Right kidney (tissue), 1 donor: ENCODE results near the gene LAMB2.

Source experiments
- DNase-seq: peaks from one replicate; pipeline ENCODE4 v3.0.0-alpha.2; 2016

The LAMB2 gene

DNA sequence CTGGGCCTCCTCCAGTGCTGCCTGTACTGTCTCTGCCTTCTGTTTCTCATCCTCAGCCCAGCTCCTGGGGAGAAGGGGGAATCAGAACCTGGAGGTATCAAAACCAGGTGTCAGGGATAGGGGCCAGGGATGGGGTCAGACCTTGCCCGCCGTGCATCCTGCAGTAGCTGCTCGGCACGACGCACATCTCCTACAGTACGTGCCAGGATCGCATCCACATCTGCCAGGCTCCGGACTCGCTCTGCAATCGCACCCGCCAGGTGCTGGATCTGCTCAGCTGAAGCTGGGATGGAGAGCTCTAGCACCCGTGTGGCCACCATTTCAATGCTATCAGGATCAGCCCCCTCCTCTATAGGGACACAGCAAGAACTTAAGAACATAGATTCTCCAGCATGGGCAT is 10.8 kb downstream of the LAMB2 start:
- DNase-seq: no peak

DNA sequence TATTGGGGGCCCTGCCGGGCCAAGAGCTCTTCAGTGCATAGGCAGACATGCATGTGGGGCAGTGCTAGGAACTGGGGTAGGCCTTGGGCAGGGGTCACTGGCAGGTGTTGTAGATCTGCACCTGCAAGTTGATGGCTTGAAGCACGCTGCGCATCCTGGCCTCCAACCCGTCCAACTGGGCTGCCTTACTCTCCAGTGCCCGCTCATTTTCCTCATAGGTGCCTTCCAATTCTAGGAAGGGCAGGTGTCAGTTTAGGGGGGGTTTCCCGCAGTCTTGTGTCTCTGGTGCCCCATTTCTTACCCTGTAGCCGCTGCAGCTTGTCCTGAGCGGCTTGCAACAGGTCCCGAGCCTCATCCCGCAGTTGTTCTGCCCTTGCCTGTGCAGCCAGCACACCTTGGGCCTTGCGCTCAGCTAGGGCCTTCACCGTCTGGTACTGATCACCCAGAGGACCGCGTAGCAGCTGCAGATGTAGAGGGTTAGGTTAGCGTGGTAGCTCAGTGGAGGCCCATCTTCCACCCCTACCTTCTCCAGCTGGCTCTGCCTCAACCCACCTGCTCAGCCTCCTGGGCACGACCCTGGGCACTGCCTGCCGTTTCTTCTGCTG is 11.6 kb downstream of the LAMB2 start:
- DNase-seq: no peak

DNA sequence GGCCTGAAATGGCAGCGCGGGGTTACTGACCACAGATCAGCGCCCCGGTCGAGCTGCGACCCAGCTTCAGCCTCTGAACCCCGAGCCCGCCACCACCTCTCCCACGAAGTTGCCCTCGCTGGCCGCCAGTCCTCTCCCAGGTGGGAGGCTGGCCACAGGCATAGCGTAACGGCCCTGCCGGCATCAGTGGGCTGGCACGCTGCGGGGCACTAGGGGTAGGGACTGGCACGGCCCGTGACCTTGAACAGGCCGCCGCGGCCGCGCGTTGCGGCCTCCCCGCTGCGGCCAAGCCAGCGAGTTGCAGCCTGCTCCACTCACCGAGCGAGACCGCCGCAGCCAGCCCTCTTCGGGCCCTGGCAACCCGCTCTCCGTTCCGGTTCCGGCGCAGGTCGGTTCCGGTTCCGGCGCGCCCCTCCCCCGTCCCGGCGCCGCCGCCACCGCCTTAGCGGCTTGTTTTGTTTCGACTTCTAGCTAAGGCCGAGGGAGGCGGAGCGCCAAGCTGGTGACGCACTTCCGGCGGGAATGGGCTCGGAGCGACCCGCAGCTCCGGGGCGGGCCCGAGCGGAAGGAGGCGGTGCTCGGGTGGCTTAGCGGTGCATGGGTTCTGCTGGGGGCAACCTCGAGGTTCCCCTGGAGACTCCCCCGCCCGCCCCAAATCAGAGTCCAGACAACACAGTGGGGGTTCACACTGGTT is 12.3 kb downstream of the LAMB2 start, which contains the start of gene USP19:
TSS of gene USP19 (minus strand) at position 386 of the 694 bp plus-strand sequence. CDS start 1,678 bp downstream, outside the sequence.
- peak; percentile 91 for DNase-seq

DNA sequence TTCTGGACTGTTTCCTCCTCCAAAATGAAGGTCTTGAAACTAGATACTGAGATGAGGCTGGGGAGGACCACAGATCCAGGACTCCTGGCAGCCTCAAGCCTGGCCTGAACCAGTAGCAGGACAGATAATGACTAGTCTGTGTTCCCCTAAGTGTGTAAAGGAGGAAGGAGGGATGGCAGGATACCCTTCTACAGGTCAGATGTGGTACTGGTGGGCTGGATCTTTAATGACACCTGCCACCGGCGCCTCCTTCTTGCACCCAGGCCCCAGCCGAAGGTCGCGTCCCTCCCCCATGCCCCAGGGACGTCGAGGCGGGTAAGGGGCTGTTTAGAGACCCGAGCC is 12.8 kb downstream of the LAMB2 start:
- DNase-seq: no peak

DNA sequence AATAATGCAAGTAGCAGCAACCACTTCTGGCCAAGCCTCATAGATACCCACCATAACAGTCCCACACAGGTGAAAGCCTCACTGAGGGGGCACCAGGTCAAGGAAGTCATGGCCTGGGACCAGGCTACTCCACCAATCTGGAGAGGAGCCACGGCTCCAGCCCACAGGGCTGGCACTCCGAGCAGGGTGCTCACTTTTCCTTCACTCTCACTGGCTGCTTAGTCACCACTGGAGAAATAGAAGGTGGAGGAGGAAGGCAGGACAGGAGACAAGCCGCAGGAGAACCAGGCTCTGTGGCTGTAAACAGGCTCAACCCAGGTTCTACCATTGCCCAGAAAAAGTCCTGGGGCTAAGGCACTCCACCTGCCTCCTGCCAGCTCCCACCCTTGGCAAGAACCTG is 13.4 kb downstream of the LAMB2 start:
- DNase-seq: no peak

DNA sequence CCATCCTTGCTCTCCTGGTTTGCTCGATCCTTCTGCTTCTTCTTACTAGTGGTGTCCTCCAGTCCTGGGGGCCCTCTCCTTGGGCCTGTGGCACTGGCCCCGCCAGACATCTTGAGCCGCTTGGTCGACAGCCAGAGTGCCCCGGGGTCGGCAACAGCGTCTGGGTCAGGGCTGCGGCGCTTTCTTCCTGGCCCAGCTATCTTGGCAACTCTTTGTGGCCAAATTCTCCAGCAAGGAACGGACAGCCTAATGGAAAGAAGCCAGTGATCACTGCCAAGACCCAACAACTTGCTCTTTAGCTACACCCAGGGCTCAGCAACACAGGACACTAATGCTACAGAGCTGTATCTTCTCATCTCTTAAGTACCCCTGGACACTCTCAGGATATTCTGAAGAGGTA is 13.8 kb downstream of the LAMB2 start:
- DNase-seq: no peak

DNA sequence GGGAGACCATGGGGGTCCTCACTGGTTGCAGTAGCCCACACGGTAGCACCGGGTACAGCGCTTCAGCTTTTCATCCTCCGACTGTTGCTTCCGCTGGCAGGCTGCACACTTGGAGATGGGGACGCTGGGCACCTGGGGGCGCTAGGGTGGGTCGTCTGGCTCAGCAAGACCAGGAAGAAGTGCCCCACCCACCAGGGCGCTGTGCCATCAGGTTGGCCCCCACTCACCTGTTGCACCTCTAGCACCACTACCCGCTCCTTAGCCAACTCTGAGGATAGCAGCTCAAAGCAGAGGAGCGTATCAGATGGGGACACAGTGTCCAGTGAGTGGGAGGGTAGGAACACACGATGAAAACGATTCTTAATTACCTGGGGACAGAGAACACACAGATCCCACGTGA is 20.6 kb downstream of the LAMB2 start:
- no peak for DNase-seq

DNA sequence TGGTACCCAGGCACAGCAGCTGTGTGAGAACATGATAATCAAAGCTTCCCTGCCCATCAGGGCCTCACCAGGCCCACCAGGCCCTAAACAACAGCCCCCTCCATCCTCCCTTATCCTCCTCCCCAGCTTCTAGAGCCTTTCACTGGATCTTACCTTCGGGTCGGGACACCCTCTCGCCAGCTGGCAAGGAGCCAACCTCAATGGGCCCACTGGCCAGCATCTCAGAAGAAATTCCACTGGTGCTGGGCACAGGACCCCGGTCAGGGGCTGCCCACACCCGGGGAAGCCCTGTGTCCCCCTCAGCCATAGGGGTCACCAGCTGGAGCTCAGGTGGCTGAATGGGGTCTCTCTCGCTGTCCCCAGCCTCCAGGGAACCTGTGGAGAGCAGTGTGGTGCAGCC is 21.5 kb downstream of the LAMB2 start:
- no peak for DNase-seq

DNA sequence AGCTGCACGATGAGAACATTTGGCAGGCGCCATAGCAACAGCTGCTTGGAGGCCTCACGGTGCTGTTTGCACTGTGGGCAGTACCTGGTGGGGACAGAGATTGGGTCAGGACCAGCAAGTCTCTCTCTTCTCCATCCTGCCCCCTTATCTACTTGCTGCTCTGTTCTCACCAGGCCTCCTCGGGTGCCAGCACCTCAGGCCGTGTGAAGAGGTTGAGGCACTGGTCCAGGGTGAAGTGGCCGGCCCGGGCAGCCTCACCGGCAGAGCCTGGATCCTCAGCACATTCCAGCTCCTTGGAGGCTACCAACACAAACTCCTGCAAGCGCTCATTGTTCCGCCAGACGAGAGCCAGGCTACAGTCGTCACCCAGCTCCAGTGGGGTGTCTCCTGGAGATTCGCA is 22.1 kb downstream of the LAMB2 start:
- DNase-seq: no peak

DNA sequence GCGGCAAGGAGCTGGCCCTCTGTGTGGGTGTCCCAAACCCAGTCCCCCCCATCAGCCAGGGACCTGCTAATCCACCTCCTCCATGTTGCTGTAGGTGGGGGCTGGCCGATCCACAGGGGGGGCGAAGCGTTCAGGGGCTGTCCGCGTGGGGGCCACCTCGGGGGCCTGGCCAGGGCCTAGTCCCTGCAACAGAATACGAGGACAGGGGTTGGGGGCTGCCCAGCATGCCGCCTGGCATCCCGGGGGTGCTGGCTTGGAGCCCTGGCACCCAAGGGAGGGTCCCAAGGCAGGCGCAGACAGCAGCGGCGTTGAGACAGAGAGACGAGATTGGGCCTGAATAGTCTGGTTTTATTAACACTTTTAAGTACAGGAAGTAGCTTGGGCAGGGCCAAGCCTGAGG is 24.5 kb downstream of the LAMB2 start:
- no peak for DNase-seq

DNA sequence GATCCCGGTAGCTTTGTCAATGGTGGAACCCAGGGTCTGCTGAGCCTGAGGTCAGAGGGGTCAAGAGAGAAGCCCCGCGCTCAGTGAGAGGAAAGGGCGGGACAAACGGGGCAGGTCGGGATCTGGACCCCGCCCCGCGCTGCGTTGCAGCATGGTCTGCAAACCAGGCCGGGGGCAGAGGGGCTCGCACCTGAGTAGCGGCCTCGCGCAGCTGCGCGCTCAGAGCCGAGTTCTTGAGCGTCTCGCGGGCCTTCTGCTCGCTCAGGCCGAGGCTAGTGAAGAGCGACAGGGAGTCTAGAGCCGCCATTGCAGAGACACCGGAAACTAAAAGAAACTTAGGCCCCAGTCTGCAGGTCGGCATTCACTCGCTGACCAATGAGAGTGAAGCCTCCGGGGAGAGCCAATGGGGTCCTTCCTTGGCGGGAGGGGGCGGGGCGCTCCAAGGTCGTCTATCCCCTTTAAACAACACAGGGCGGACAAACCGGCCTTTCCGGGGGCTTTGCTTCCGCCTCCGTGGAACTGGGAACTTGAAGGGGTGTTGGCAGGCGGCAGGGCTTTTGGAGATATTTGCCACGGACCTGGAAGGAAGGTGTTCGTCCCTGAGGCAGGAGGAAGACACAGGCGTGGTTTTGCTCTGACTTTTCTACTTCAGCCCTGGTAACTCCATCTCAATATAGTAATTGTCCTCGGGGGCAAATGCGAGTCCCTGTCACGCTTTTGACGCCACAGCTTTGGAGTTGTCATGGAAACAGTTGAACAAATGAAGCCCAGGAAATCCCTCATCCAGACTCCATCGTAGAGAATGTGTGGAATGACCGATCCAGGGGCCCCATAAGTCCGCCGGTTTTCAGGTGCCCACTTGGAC is 28.2 kb downstream of the LAMB2 start, which contains the start of gene QARS1:
TSS of gene QARS1 (minus strand) at position 331 of the 865 bp plus-strand sequence. CDS start at position 307, 24 bp downstream.
- peak; percentile 80 for DNase-seq

DNA sequence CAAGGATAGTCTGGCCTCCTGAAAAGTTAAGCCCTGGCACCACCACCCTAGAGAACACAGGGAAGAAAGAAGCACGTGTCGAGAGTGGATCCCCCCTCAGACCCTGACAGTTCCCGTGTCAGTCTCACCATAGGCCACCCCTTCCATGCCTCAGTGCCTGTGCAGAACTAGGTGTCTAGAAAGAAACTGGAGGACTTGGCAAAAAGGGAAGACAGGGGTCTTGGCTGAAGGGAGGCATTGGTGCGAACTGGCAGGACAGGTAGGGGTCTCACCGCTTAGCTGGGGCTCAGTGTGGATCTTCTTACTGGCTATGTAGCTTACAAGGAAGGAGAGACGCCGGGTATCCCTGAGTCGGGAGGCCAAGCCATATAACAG is 28.8 kb downstream of the LAMB2 start:
- no peak for DNase-seq

DNA sequence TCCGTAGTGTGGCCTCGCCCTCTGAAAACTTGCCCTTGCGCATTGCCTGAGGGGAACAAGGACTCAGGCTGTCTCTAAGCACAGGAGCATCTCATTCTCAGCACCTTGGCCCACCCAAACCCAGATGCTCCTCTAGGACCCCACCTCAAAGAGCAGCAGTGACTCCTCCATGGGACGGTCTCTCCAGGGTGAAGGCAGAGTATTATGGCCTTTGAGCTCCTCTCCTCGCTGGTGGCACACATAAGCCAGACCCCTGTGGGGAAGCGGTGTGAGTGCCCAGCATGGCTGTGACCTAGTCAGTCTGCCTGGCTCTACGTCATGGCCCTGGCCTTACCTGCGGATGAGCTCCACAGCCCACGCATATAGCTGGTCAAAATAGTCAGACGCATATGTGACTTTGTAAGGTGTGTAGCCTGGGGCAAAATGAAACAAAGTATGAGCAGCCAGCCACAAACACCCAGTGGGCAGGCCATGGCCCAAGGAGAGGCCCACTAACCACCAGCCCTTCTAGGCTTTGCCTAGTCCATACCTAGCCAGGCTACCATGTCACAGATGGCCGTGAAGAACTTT is 32.7 kb downstream of the LAMB2 start:
- DNase-seq: no peak

DNA sequence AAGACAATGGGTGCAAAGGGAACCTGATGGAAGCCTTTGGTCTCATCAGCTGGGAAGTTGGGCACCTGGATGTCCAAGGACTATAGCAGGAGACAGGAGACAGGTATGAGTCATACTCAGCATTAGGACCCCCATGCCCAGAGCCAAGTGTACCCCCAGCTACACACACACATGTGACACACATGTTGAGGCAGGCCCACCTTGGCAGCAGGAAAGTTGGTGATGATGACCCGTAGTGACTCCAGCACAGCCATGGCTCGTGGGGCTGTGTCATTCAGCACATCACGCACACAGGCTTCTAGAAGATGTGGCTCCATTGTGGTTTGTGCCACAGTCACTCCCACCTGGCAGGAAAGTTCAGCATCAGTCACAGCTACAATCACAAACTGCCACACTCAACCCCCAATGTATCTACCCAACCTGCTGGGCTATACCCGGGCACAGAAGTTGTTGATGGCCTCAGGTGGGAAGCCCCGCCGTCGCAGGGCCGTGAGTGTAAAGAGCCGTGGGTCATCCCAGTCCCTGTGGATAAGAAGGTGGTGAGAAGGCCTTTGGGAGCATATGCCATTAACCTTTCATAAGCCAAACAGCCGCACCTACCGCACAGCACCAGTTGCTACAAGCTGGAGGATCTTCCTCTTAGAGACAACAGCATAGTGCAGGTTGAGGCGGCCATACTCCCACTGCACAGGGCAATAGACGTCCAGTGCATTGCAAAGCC is 33.8 kb downstream of the LAMB2 start:
- no peak for DNase-seq

DNA sequence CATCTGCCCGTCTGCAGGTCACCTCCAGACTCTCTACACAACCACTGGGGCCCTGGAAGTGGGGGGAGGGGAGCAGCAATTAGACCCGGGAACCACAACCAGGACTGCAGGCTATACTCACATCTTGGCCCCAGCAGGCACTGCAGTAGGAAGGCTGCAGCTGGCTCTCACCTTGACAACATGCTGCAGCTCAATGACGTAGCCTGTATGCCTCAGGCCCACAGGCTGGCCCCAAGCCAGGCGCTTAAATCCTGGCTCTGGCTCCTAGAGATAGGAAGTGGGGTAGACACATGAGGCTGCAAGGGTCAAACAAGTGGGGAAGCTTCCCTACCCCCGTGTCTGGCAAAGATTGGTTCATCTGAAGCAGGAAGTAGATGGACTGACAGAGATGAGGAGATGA is 34.4 kb downstream of the LAMB2 start:
- DNase-seq: no peak

DNA sequence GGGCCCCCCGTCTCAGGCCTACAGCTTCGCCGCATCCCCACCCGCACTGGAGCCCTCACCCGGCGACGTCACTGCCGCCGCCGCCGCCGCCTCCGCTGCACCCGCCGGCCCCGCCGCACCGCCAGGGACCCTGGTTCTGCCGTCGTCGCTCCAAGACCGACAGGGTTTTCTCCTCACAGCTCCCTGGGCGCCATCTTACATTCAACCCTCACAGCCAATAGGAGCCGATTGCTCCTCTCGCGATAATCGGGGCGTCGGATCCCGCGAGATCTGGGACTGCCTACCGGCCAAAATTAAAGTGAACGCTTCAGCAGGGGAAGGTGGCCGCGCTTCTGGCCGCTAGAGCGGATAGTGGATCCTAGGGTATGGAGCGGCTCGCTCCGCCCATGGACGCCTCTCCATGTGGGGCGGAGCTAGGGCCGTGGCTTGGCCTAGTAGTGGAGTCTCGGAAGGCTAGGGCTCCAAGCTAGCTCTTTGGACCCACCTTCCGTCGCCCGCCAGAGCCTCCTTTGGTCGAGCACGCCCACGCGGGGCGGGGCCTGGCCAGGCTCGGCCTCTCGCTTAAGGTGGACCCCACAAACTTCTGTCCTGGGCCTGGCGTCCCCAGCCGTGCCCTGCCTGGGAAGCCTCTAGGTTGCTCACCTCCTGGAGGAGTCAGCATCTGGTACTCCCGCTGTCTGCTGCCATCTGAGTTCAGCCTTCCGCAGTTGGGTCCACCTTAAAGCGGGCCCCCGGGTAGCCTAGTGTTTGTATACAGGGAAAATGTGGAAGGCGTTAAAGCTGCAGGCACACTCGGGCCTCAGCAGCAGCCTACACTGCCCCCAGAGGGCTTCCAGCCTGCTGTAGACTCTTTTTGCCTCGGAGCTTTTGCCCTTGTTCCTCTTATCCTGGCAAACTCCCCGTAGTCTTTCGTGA is 38.7 kb downstream of the LAMB2 start, which contains the start of gene QRICH1:
TSS of gene QRICH1 (minus strand) at position 219 of the 915 bp plus-strand sequence. CDS start 17,054 bp downstream, outside the sequence.
- DNase-seq: peak; percentile 99

DNA sequence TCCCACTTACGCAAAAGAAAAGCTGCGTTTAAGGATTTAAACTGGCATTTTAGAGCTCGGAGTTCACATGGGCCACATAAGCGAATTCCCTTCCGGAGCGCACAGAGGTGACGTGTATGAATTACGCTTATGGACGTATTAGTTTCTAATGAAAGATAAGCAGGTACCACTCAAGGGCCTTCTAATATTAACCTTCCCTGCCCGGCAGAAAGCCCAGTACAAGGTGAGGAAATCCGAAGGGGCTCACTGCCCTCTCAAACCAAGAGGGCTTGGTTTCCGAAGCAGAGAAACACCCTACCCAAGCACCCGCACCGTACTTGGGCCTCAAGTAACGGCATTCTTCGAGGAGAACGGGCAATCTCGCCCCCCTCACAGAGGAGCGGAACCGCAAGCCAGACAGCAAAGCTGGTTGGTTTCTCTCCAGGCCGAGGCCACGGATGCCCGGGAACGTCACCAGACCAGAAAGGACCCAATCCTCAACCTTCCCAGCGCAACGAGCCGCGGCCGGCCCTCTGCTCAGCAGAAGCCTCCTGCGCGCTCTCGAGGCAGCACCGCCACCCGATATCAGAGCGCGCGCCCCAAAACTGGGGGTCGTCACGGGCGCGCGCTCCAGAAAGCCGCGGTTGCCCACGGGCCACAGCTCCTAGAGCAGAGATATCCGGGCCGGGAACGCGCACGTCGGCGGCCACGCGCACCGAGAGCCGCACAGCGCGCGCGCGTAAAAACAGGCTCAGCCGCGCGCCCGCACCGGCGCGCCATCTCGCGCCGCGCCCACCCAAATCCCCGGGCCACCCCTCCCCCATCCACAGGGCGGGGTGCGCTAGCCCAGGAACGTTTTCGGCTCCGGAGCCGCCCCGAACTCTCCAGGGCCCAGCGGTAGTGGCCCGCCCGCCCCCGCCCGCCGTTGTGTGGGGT is 39.7 kb downstream of the LAMB2 start:
- peak; percentile 90 for DNase-seq

DNA sequence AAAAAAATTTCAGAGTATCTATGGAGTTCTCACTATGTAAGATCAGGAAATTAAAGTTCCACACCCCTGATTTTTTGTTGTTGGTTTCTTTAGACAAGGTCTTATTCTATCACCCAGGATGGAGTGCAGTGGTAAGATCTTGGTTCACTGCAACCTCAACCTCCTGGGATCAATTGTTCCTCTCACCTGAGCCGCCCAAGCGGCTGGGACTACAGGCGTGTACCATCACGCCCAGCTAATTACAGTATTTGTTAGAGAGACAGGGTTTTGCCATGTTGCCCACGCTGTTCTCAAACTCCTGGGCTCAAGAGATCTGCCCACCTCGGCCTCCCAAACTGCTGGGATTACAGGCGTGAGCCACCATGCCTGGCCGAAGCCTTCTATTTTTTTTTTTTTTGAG is 51.4 kb downstream of the LAMB2 start:
- DNase-seq: no peak

DNA sequence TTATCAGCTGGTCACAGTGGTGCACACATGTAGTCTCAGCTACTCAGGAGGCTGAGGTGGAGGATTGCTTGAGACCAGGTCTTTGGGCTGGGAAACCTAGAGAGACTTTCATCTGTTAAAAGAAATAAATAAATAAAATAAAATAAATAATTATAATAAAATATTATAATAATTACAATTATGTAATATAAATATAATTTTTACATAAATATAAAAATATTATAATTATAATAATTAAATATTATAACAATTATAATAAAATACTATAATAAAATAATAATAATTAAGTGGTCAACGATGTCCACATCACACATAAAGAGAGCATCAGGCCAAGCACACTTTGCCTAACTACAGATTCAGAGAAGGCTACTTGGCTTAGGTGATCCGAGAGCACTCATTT is 53.6 kb downstream of the LAMB2 start:
- DNase-seq: no peak

DNA sequence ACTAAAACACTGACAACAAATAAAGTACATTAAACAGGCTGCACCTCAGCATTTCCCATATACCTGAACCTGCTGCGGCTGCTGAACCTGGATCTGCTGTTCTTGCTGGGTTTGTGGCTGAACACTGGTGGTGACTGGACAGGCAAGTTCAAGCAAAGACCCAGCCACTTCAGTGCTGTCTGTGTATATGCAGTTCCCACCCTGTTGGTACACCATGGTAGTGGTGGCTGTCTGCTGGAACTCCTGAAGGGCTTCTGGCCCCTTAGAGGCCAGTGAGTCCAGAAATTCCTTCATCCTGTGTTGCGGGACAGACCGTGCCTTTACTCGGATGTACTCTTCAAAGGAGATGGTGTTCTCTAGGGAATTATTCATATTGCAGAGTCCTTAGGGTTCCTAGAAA is 56.2 kb downstream of the LAMB2 start:
- DNase-seq: no peak
